Calu3 (cell line): ENCODE data around the gene CATSPER3. TPM values are rescaled to one million over a fixed set of nuclear protein-coding genes. Genes with fewer than 3 reads are reported as not detected.

Experiments
- BruUV-seq: library from RNA; stranded (reverse); fragments of 400-500 nt; replicated peaks from 2 replicates; lab custom pipeline; 2021; lab: Mats Ljungman, UMichigan
- CTCF ChIA-PET: fragments of 300-600 bp; sonication (Branson Sonifier 250); formaldehyde crosslinking; loops from one replicate; lab custom pipeline; 2022; ENCODE audit warnings: antibody characterized with exemption; lab: Charles Lee
- DNase-seq: peaks from one replicate; pipeline ENCODE4 v3.0.0; 2022
- H3K27ac Mint-ChIP-seq: one replicate; pipeline ENCODE4 v1.8.0; 2022; ENCODE audit warnings: mixed read lengths; ENCODE audit not compliant: unreplicated experiment
- H3K27me3 Mint-ChIP-seq: one replicate; pipeline ENCODE4 v1.8.0; 2022; ENCODE audit warnings: mixed read lengths; ENCODE audit not compliant: unreplicated experiment
- H3K36me3 Mint-ChIP-seq: one replicate; pipeline ENCODE4 v1.8.0; 2022; ENCODE audit warnings: mild to moderate bottlenecking, moderate library complexity, mixed read lengths; ENCODE audit not compliant: insufficient read depth, unreplicated experiment
- H3K4me1 Mint-ChIP-seq: one replicate; pipeline ENCODE4 v1.8.0; 2022; ENCODE audit warnings: mild to moderate bottlenecking, low read depth, mixed read lengths; ENCODE audit not compliant: unreplicated experiment
- H3K4me3 Mint-ChIP-seq: one replicate; pipeline ENCODE4 v1.8.0; 2022; ENCODE audit warnings: mild to moderate bottlenecking, low read depth, moderate library complexity, mixed read lengths; ENCODE audit not compliant: unreplicated experiment
- H3K9me3 Mint-ChIP-seq: one replicate; pipeline ENCODE4 v1.8.0; 2022; ENCODE audit warnings: low read depth, mixed read lengths; ENCODE audit not compliant: unreplicated experiment
- intact Hi-C: fragments of 100-400 bp; cut with micrococcal nuclease; formaldehyde crosslinking; loops from one replicate; pipeline ENCODE4 v1.10.0; 2022; ENCODE audit not compliant: unreplicated experiment
- total RNA-seq: library from RNA; stranded (reverse); gene quantifications from 2 replicates; pipeline ENCODE4 v1.2.3, GENCODE V29; 2022
- TF ChIP-seq, protein P1 (sequence below): fragments of 200-600 bp; IDR thresholded peaks from one replicate; pipeline ENCODE4 v1.8.0; 2022; ENCODE audit warnings: antibody characterized with exemption; ENCODE audit not compliant: unreplicated experiment

The CATSPER3 gene
- total RNA-seq, 1 experiment from 2014 or later = 1.5 TPM

DNA sequence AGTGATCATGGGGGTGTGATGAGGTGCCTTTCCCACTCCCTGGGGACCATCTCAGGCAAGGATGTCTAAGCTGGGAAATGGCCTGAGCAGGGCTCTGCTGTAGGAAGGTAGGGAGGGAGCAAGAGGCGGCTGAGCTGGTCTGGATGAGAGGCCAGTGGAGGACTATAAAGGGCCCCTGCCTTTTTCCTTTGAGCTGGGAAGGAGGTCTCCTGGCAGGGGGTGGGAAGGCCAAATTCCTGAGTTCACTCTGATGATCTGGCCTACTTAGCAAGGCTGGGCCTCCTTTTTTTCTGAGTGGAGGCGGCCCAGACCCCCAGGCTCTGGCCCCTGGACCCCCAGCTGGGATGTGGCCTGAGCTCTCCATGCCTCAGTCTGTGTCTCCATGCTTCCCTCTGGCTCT lies 80.6 kb downstream of the CATSPER3 start:
- intact Hi-C loops = no loop called here
- Mint-ChIP-seq H3K27ac (no peak overlapping the region), H3K9me3 (no peaks in the 10 kb centered on the region), H3K4me3 (no peak overlapping the region), H3K27me3 (peaks cover 41% of the 10 kb centered on the region), H3K36me3 (no peaks in the 10 kb centered on the region), H3K4me1 (no peaks in the 10 kb centered on the region)
- DNase-seq = no peak
- CTCF ChIA-PET = no interaction called here
- TF ChIP-seq, protein P1, sequence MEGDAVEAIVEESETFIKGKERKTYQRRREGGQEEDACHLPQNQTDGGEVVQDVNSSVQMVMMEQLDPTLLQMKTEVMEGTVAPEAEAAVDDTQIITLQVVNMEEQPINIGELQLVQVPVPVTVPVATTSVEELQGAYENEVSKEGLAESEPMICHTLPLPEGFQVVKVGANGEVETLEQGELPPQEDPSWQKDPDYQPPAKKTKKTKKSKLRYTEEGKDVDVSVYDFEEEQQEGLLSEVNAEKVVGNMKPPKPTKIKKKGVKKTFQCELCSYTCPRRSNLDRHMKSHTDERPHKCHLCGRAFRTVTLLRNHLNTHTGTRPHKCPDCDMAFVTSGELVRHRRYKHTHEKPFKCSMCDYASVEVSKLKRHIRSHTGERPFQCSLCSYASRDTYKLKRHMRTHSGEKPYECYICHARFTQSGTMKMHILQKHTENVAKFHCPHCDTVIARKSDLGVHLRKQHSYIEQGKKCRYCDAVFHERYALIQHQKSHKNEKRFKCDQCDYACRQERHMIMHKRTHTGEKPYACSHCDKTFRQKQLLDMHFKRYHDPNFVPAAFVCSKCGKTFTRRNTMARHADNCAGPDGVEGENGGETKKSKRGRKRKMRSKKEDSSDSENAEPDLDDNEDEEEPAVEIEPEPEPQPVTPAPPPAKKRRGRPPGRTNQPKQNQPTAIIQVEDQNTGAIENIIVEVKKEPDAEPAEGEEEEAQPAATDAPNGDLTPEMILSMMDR = no peak
- BruUV-seq = no TSS peak

GRCh38 chr5:135048930-135049329 lies 81.2 kb downstream of the CATSPER3 start:
- Mint-ChIP-seq H3K36me3 (no peaks in the 10 kb centered on the region), H3K27me3 (peaks cover 41% of the 10 kb centered on the region), H3K4me1 (no peaks in the 10 kb centered on the region), H3K27ac (no peak overlapping the region), H3K9me3 (no peaks in the 10 kb centered on the region), H3K4me3 (no peak overlapping the region)
- BruUV-seq = no TSS peak
- TF ChIP-seq, protein P1 = no peak
- CTCF ChIA-PET = no interaction called here
- no peak for DNase-seq
- intact Hi-C loops = no loop called here

GRCh38 chr5:135050244-135050767 lies 82.6 kb downstream of the CATSPER3 start:
- no peak overlapping the region for H3K27ac Mint-ChIP-seq
- no peak for DNase-seq
- H3K4me1 Mint-ChIP-seq = no peaks in the 10 kb centered on the region
- no peak overlapping the region for H3K4me3 Mint-ChIP-seq
- no peaks in the 10 kb centered on the region for H3K36me3 Mint-ChIP-seq
- CTCF ChIA-PET = no interaction called here
- TF ChIP-seq, protein P1 = no peak
- no TSS peak for BruUV-seq
- H3K9me3 Mint-ChIP-seq = no peaks in the 10 kb centered on the region
- H3K27me3 Mint-ChIP-seq = peaks cover 50% of the 10 kb centered on the region
- intact Hi-C loops = no loop called here

DNA sequence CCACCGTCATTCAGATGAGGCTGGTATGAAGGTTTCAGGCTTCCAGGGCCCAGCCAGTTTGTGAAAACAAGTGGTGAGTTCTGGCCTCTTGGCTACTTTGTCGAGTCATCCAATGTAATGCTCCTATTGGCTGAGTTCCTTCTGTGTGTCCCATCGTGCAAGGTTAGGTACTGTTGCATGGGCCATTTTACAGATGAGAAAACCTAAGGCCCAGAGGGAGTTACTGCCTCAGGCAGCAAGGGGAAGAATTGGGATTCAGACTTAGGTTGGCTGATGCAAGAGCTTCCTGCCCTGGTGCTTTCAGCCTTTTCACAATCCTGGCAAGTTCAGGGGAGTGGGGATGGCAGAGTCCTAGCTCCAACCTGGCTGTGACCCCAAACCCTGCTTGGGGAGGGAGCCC lies 83.7 kb downstream of the CATSPER3 start:
- BruUV-seq = no TSS peak
- Mint-ChIP-seq H3K27me3 (peaks cover 61% of the 10 kb centered on the region), H3K9me3 (no peaks in the 10 kb centered on the region), H3K4me1 (no peaks in the 10 kb centered on the region), H3K36me3 (no peaks in the 10 kb centered on the region), H3K27ac (no peak overlapping the region), H3K4me3 (no peak overlapping the region)
- CTCF ChIA-PET = no interaction called here
- intact Hi-C loops = no loop called here
- DNase-seq = no peak
- TF ChIP-seq, protein P1 = no peak
